ENCODE data around the gene CYBB.

- TF ChIP-seq CTCF (conservative IDR thresholded peaks at IDR 0.05 in 1 of 2, IDR thresholded peaks at IDR 0.05 in 1 of 2; ENCODE audit: low read depth in 1 of 2, low read length in 2 of 2) (no peak), EZH2 (IDR thresholded peaks at IDR 0.05; ENCODE audit: low read length, missing control alignments) (no peak)
Measured at GRCh38 chrX:37781081-37781480, 1.2 kb downstream of the CYBB start.
